Measurements from ENCODE around the gene RAP1GAP2.

- TF ChIP-seq EZH2 (IDR thresholded peaks at IDR 0.05; ENCODE audit: insufficient read depth, poor library complexity, severe bottlenecking) = no peak
- no peak for TF ChIP-seq EZH2phosphoT487 (IDR thresholded peaks at IDR 0.05; ENCODE audit: insufficient read depth, low read depth)
Measured at GRCh38 chr17:2889256-2889655, 93.0 kb downstream of the RAP1GAP2 start.
